NCI-H774 (cell line): ENCODE measurements around the gene CEP89.
"Not testable (repeated sequence)": the region's sequence is repeated elsewhere in the genome, so short reads cannot be mapped to it uniquely, and the experiment has no call there.

ENCODE experiments used
- DNase-seq: peaks from one replicate; lab custom pipeline; 2025; lab: John Stamatoyannopoulos, UW

The CEP89 gene

DNA sequence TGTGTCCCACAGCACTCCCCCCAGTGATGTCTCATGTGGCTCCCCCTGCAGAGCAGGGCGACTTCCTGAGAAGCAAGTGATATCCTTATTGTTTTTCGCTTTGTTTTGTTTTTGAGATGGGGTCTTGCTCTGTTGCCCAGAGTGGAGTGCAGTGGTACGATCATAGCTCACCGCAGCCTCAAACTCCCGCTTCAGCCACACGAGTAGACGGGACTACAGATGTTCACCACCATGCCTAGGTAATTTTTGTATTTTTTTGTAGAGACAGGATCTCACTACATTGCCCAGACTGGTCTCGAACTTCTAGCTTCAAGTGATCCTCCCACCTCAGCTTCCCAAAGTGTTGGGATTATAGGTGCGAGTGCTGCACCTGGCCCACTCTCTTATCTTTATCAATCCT, 5.0 kb downstream of the CEP89 start:
- no peak for DNase-seq

DNA sequence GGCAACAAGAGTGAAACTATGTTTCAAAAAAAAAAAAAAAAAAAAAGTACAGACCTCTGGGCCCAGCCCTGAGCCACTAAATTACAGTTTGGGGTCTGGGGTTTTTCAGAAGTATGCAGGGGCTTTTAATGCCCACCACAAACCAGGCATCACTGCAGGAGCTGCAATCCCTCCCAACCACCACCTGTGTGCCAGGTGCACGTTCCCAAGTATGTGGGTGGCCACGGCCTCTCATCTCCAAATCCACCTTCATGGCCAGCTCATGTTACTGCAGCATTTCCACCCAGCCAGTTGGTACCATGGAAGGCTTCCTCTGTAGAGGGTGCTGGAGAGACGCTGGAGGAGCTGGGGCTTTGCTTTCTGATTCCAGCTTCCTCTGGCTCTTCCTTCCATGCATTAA, 26.5 kb downstream of the CEP89 start:
- DNase-seq: no peak

DNA sequence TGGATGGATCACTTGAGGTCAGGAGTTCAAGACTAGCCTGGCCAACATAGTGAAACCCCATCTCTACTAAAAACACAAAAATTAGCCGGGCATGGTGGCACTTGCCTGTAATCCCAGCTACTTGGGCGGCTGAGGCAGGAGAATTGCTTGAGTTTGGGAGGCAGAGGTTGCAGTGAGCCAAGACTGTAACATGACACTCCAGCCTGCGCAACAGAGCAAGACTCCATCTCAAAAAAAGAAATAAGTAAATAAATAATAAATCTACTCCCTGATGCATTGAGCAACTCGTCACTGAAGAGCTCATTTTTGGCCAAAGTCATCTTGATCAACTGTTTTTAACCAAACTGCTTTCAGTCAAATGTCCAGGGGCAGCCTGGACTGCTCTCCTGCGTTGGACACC, 30.5 kb downstream of the CEP89 start:
- not testable (repeated sequence) for DNase-seq

DNA sequence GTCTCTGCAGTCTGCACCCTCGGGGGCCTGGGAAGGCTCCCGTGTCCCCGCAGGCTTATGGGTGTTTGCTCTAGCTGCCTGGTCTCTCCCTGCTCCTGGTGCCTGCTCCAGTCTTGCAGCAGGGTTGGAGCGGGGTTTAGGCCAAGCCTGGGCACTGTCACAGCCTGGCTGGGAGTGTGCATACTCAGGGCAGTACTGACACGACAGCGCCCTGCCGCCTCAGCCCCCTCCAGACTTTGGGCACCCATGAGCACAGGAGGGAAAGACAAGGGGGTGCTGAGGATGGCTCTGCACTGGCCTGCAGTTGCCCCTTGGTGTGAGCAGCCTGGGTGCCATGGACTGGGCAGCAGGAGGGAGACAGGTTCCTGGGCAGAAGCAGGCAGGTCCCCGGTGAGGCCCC, 35.7 kb downstream of the CEP89 start:
- DNase-seq: no peak

DNA sequence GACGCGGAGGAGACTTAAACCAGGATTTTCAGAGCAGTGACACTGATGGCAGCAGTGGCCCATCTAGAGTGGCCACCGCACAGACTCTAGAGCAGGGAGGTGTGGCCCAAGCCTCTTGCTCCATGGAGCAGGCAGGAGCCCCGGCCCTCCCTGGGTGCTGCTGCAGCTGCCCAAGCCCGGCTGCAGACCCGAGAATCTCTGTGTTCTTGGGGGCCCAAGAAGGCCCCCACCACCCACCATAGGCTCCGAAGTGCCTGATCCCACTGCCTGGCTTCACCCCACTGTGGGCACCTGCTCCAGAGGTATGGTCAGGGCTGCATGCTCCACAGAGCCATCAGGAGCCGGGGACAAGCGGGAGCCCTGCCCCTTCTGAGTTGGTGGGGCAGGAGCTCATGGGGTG, 36.1 kb downstream of the CEP89 start:
- no peak for DNase-seq

DNA sequence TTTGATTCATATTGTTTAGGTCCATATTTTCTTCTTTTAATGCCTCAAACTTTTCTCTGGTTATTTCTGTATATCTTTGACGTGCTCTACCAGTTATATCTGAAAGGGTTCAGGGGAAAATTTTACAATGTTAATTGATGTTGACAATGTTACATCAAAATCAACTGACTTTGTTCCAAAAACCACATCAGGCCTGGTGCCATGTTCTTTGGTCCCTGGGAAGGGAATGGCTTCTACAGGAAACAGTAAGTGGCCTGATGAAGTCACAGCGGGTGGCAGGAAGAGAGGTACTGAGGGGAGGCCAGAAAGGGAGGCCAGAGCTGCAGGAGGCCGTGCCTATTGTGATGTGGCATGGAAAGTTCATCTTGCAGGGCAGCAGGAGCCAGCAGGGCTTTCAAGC, 38.2 kb downstream of the CEP89 start:
- no peak for DNase-seq

DNA sequence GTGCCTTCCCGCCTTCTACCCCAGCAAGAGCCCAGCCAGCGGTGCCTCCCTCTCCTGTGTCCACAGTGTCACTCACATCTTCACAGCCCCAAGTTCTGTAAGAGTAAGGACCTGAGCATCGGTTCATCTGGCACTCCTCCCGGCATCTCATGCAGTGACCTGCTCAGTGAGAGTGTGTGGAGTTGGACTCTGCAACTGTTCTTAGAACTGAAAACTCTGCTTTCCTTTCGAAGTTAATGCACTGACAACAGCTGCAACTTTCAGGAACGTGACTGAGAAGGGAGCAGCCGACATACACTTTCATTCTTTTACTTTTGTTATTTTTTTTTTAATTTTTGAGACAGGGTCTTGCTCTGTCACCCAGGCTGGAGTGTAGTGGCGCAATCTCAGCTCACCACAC, 41.2 kb downstream of the CEP89 start:
- DNase-seq: no peak

DNA sequence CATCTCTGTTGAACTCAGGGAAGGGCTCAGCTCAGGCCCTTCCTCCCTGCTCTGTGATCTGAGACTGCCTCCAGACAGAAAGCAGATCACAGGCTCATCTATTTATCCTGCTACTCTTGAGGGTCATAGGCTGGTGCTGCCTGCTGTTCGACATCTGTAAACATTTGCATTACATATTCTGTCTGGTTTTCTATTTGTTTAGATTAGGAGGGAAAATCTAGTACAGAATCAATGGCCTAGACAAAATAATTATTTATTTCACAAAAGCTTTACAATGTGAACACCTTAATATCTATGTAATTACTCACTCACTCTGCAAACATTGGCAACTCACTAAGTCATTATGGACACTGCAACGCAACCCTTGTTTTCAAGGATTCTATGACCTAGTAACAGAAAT, 43.0 kb downstream of the CEP89 start:
- DNase-seq: peak; percentile 59

DNA sequence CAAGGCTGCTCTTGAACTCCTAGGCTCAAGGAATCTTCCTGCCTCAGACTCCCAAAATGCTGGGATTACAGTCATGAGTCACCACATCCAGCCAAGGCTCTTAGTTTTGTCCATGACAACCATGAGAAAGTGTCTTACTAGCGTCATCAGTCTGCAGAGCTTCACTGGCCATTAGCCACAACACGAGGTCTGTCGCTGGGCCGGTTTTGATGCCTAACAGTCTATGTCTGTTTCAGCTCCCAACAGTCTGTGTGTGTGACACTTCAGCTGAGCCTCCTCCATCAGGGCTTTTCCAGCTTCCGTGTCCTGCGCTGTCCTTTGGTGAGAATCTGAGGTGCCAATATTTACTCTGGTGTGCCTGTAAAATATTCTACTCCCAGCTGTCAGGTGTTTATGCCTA, 47.6 kb downstream of the CEP89 start:
- peak; percentile 54 for DNase-seq

DNA sequence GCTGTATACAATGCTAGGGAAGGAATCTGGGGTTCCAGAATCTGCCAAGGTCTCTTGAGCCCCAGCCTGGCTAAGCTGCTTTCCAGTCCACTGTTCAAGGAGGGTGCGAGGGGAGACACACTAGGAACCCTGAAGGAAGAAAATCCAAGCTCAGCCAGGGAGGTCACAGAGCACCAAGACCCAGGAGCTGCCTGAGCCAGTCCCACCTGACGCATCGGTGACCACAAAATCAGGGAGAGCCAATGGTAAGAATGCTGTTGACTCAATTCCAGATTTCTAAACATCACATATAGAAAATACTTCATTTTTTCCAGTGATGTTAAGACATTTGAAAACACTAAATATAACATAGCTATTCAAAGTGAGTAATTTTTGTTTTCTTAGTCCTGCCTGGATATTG, 50.1 kb downstream of the CEP89 start:
- no peak for DNase-seq

DNA sequence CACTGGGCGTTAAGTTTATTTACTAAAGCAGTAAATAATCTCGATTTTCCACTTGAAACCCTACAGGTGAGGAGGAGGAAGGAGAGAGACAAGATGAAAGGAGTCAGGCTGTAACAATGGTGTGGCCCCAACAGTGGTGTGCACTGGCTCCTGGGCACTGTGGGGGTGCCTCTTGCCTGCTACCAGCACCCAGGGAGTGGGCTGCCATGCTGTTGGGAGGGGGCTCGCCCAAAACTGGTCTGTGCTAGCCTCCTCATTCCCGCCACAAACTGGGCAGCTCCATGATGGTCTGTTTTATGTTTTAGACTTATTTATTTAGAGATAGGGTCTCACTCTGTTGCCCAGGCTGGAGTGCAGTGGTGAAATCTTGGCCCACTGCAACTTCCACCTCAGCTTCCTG, 52.4 kb downstream of the CEP89 start:
- DNase-seq: no peak

DNA sequence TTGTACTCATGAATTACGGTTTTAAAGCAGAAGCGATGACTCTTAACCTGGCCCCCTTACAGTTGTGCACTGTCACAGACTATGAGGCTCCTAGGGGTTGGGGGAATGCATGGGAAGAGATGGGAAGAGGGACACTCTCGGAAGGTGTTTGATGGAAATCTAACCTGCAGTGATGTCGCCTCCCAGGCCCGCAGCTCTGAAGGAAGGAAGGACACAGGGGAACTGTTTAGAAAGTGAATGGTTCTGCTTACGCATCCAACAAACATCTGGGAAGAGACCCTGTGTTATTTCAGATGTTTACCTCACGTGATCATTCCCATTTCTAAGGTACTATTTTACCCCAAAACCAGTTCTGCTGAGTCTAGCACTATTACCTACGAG, 54.2 kb downstream of the CEP89 start:
- DNase-seq: no peak

DNA sequence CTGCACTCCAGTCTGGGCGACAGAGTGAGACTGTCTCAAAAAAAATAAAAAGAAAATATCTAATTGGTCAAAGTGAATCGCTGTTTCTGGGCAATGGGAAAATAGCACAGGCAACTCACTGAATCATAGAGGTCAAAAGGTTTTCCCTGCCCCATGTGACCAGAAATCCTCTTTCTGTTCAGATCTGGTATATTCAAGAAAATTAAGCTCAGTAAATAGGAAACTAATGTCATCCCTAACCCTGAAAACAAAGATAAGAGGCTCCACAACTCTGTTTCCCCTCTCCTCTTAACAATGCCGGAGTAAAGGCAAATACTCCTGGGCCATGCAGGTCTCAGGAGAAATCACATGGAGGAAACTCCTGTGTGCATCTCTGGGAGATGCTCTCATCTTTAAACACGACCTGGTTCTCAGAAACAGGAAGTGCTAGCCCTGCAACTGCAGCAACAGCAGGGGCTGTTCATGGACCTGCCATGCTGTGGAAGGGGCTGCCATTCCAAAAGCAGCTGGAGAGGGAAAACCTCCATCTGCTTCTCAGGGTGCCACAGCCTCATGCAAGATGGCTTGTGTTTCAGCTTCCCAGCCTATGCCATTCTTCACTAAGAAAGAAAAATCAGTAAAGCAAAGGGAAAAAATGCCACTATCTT, 54.7 kb downstream of the CEP89 start:
- no peak for DNase-seq

DNA sequence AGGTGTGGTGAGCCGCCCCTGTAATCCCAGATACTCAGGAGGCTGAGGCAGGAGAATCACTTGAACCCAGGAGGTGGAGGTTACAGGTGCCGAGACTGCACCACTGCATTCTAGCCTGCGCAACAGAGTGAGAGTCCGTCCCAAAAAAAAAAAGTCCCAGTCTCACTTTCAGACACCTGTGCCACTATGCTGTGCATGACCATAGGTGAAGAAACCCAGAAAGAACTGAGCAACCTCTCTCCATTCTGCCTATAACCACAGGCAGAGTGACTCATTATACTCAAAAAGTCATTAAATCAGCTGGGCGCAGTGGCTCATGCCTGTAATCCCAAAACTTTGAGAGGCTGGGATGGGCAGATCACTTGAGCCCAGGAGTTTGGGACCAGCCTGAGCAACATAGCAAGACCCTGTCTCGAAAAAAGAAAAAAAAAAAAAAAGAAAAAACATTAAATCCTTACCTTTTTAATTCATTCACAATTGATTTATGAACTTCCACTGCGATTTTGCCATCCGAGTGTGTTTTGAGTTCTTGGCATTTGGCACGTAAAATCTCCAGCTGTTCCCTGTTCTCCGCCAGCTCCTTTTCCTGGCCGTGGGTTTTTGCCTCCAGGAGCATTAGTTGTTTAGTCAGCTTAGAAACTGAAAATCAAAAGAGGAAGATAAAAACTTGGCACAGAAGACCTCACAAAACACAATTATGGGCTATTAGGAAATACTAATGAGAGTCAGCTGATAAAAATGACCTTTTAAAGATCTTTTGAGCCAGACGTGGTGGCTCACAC, 56.7 kb downstream of the CEP89 start:
- DNase-seq: no peak

DNA sequence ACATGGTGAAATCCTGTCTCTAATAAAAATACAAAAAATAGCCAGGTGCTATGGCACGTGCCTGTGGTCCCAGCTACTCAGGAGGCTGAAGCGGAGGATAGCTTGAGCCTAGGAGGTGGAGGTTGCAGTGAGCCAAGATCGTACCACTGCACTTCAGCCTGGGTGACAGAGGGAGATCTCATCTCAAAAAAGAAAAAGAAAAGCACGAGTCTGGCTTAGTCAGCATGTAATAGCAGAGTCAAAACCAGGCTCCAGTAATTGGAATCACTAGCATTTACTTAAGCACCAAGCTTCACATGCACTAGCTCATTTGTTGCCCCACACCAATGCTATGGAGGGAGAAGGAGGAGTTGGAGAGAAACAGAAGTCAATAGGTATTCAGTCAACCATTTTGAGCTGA, 60.3 kb downstream of the CEP89 start:
- no peak for DNase-seq

DNA sequence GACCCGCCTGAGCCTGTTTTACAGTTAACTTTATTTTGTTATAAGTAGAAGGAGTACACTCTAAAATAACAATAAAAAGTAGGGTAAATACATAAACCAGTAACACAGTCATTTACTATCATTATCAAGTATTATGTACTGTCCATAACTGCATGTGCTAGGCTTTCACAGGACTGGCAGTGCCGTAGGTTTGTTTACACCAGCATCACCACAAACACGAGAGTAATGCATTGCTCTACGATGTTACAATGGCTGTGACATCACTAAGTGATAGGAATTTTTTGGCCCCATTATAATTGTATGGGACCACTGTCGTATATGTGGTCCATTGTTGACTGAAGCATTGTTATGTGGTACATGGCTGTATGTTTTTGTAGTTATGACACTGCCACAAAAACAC, 60.9 kb downstream of the CEP89 start:
- no peak for DNase-seq

DNA sequence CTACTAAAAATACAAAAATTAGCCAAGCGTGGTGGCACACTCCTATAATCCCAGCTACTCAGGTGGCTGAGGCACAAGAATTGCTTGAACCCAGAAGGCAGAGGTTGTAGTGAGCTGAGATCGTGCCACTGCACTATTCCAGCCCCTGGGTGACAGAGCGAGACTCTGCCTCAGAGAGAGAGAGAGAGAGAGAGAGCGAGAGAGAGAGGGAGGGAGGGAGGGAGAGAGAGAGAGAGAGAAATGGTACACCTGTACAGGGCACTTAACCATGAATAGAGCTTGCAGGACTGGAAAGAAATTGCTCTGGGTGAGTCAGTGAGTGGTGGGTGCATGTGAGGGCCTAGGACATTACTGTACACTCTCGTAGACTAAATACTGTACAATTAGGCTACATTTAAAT, 61.7 kb downstream of the CEP89 start:
- DNase-seq: no peak

DNA sequence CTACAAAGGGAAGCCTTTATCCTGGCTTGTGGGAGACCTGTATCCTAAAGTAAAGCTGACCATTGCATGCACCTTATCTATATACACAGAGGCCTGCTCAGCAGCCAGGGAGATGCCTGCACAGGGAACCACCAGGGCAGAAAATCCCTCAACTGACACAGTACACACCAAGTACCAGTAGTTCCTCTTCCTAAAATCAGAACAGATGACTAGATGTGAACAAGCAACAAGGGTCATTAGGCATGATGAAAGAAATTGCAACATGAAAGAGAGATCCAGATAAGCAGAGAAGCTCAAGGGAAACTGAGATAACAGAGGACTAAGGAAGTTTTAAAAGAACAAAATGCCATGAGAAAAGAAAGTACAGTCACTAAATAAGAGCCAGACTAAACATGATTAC, 62.5 kb downstream of the CEP89 start:
- no peak for DNase-seq

DNA sequence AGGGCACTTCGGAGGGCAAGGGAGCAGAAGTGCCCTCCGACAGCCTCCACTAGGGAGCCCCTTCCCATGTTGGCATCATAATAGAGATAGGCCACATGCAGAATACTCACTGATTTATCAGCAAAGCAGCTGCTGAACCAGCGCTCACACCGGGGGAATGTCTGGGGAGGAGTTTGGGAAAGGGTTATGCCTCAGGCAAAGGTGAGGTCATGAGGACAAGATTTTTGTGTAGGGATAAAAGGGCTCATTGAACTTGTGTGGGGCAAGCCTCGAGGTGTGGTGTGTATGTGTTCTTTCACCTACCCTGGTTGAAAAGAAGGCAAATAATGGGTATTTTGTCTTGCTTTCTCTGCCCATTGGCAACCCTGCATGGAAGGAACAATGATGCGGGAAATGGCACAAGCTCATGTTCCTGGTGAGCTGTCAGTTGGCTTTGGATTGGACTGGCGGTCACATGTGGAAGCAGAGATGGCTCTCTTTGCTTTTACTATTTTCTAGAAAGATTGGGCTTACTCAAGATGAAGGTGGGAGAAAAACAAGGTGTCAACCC, 63.0 kb downstream of the CEP89 start:
- no peak for DNase-seq

DNA sequence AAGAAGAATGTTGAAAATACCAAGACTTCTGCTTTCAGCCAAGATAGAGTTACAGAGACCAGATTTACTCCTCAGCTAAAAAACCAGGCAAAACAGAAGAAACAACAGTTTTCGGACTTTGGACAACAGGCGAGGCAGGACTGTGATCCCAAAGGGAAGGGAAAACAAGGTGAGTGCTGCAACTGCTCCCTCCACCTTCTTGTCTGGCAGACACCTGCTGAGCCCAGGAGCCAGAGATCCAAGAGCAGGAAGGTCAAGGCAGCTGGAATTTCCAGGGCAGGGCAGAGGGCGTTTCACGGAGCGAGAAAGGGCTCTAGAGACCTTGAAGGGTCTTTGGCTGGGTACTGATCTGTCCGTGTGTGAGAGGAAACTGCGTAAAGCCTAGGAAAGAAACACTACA, 69.3 kb downstream of the CEP89 start:
- no peak for DNase-seq

DNA sequence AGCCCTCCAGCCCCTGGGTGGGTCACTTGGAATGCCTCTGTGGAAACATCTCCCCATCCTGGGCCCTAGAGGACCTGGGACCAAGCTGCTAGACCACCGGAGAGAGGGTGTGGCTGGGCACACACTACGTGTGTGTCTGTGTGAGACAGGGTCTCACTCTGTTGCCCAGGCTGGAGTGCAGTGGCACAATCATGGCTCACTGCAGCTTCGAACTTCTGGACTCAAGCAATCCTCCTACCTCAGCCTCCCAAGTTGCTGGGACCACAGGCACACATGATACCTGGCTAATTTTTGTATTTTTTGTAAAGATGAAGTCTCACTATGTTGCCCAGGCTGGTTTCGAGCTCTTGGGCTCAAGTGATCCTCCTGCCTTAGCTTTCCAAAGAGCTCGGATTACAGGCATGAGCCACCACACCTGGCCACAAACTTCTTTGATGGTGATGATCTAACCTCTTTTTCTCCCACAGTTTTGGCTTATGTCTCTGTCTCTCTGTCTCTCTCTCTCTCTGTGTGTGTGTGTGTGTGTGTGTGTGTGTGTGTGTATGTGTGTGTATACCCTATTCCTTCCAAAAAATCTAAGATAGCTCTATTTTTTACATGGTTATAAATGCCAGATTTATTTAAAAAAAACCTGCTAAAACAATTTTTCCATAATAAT, 70.1 kb downstream of the CEP89 start:
- DNase-seq: no peak

DNA sequence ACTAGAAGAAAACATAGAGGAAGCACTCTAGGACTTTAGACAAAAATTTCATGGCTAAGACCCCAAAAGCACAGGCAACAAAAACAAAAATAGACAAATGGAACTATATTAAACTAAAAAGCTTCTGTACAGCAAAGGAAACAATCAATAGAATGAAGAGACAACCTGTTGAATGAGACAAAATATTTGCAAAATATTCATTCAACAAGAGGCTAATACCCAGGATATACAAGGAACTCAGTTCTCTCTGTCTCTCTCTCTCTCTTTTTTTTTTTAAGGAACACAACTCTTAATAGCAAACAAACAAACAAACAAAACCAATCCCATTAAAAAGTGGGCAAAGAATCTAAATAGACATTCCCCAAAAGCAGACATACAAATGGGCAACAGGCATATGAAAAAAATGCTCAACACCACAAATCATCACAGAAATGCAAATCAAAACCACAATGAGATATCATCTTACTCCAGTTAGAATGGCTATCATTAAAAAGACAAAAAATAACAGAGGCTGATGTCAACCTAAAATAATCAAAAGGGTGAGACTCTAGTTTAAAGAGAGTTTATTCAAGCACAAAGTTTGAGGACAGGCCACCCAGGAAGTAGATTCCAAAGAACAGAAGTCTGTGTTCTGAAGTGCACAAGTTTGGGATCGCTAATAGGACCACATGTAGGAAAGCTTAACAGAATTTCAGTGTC, 75.1 kb downstream of the CEP89 start:
- DNase-seq: no peak

DNA sequence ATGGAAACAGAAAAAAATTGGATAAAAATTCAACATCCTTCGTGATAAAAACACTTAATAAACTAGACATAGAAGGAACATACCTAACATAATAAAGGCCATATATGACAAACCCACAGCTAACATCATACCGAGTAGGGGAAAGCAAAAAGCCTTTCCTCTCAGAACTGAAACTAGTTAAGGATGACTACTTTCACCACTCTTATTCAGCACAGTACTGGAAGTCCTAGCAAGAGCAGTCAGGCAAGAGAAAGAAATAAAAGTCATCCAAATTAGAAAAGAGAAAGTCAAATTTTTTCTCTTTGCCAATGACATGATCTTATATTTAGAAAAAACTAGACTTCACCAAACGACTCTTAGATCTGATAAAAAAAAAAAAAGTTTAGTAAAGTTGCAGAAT, 76.4 kb downstream of the CEP89 start:
- no peak for DNase-seq
